ENCODE results near the gene ECE1. TPM values are rescaled to one million over a fixed set of nuclear protein-coding genes. Genes with fewer than 3 reads are reported as not detected.

The ECE1 gene
- total and polyA plus RNA-seq, 2 of the 4 experiments (the other 2 are of a cell fraction), result 61.8 to 124 TPM

DNA sequence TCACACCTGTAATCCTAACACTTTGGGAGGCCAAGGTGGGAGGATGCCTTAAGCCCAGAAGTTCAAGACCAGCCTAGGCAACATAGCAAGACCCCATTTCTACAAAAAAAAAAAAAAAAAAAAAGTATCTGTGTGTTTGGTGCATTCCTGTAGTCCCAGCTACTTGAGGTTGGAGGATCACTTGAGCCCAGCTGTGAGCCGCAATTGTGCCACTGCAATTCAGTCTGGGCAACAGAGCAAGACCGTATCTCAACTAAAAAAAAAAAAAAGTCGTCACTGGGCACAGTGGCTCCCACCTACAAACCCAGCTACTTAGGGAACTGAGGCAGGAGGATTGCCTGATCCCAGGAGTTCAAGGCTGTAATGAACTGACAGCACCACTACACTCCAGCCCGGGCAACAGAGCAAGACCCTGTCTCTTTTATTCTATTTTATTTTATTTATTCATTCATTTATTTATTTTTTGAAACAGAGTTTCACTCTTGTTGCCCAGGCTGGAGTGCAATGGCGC lies 105.0 kb downstream of the ECE1 start:
- H3K23ac ChIP-seq (ENCODE audit: low read depth, low read length), result no peak overlapping the region
- H4K91ac ChIP-seq (ENCODE audit: insufficient read depth, low read depth, low read length), result no peak overlapping the region
- no peak overlapping the region for H3K18ac ChIP-seq (ENCODE audit: low read depth, low read length)
- H2BK15ac ChIP-seq (ENCODE audit: low read depth, low read length), result no peak overlapping the region
- 90% methylated on average over 2 of the region's 5 CpGs; no CpG with 5 or more reads in 1 of the 2 experiments for WGBS, 2 experiments (ENCODE audit: extremely low coverage in 2 of 2, insufficient read length in 1 of 2)
- no peaks in the 10 kb centered on the region for H4K20me1 ChIP-seq (ENCODE audit: insufficient read depth, low read length)
- H3K4me1 ChIP-seq (ENCODE audit: control insufficient read depth, insufficient read depth, low read length), result no peaks in the 10 kb centered on the region; the same call in 1 of the 2 replicates
- no peak overlapping the region for H3K4me2 ChIP-seq (ENCODE audit: low read depth, low read length)
- H2AK9ac ChIP-seq (replicated peaks; ENCODE audit: low read depth, low read length, poor library complexity), result no peak overlapping the region
- no peak overlapping the region for H3K4me3 ChIP-seq (ENCODE audit: insufficient read depth, low read depth, low read length)
- no peak overlapping the region for H3K27ac ChIP-seq (ENCODE audit: insufficient read depth, low read length)
- ChIA-PET POLR2A (ENCODE audit: unreplicated experiment) (no interaction called here), CTCF (interaction anchor here (0.6 to 1.0 kb wide), 2 partner anchors 10 to 393 kb away, joined by 3 read pairs; no protein-coding TSS in a partner anchor)
- no peaks in the 10 kb centered on the region for H3K79me1 ChIP-seq (ENCODE audit: low read depth in 1 of 2, low read length in 2 of 2)
- H3K9me1 ChIP-seq (ENCODE audit: insufficient read depth, low read length), result 0 out of 2 replicates have a peak, but pooled peaks cover 4% of the 10 kb centered on the region
- no peaks in the 10 kb centered on the region for H3K36me3 ChIP-seq (ENCODE audit: control insufficient read depth, insufficient read depth, low read length)
- no peak for DNase-seq
- no TSS peak for BruUV-seq (replicated peaks)
- H2BK20ac ChIP-seq (ENCODE audit: low read depth, low read length), result no peak overlapping the region
- H2BK5ac ChIP-seq (ENCODE audit: low read depth, low read length, poor library complexity, severe bottlenecking), result no peak overlapping the region
- no peak overlapping the region for H4K8ac ChIP-seq (ENCODE audit: low read depth in 2 of 2, low read length in 2 of 2)
- dilution Hi-C loops (cut with HindIII; ENCODE audit: low sequenced_read_pairs, unreplicated experiment), result no loop called here
- H3K56ac ChIP-seq (ENCODE audit: extremely low read depth, insufficient read depth, low read length), result no peak overlapping the region
- TF ChIP-seq RAD21 (IDR thresholded peaks at IDR 0.05; ENCODE audit: low read length) (no peak), CEBPB (IDR thresholded peaks at IDR 0.05; ENCODE audit: low read depth, low read length) (no peak), BHLHE40 (IDR thresholded peaks at IDR 0.05; ENCODE audit: low read depth, low read length) (no peak), MAZ (IDR thresholded peaks at IDR 0.05; ENCODE audit: borderline replicate concordance, low read depth, low read length) (no peak), POLR2A (IDR thresholded peaks at IDR 0.05; ENCODE audit: low read depth, low read length) (no peak)
- TF ChIP-seq, protein P1, sequence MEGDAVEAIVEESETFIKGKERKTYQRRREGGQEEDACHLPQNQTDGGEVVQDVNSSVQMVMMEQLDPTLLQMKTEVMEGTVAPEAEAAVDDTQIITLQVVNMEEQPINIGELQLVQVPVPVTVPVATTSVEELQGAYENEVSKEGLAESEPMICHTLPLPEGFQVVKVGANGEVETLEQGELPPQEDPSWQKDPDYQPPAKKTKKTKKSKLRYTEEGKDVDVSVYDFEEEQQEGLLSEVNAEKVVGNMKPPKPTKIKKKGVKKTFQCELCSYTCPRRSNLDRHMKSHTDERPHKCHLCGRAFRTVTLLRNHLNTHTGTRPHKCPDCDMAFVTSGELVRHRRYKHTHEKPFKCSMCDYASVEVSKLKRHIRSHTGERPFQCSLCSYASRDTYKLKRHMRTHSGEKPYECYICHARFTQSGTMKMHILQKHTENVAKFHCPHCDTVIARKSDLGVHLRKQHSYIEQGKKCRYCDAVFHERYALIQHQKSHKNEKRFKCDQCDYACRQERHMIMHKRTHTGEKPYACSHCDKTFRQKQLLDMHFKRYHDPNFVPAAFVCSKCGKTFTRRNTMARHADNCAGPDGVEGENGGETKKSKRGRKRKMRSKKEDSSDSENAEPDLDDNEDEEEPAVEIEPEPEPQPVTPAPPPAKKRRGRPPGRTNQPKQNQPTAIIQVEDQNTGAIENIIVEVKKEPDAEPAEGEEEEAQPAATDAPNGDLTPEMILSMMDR (conservative IDR thresholded peaks at IDR 0.05; ENCODE audit: low read depth, low read length), result no peak
- H4K5ac ChIP-seq (ENCODE audit: low read depth, low read length), result no peak overlapping the region
- in situ Hi-C loops (cut with MboI; ENCODE audit: low sequenced_read_pairs), result no loop called here
- H2AK5ac ChIP-seq (ENCODE audit: low read depth, low read length), result no peak overlapping the region
- no peak overlapping the region for H3K9ac ChIP-seq (ENCODE audit: low read depth, low read length)
- no peak for ATAC-seq (ENCODE audit: low read depth)
- H3K4ac ChIP-seq (ENCODE audit: low read depth, low read length), result no peak overlapping the region
- intact Hi-C loops (cut with micrococcal nuclease), result no loop called here
- no peak overlapping the region for H3K14ac ChIP-seq (replicated peaks; ENCODE audit: low read depth, low read length)
- H3K9me3 ChIP-seq (ENCODE audit: control insufficient read depth, insufficient read depth, low read length), result no peaks in the 10 kb centered on the region
- H2BK120ac ChIP-seq (ENCODE audit: low read depth, low read length), result no peak overlapping the region
- H3K27me3 ChIP-seq (ENCODE audit: control insufficient read depth, insufficient read depth, low read length), result no peaks in the 10 kb centered on the region
- H2AFZ ChIP-seq (replicated peaks; ENCODE audit: low read length, poor library complexity), result no peak overlapping the region

Data from IMR-90 (cell line).